Tibial nerve (tissue), 4 donors: Measurements from ENCODE around the gene PCSK2.

Experiments
- CTCF ChIP-seq, 5 experiments: fragments of 200-600 bp in 3 of 5; fragments of 450-650 bp in 2 of 5; sonication (generic) in 3 of 5; IDR thresholded peaks; one replicate each; pipeline ENCODE4 v1.5.1; 2016 to 2019; ENCODE audit warnings: antibody characterized with exemption in 5 of 5, mild to moderate bottlenecking in 3 of 5, moderate library complexity in 2 of 5
- EP300 ChIP-seq, 2 donors: sonication (generic); formaldehyde crosslinking; IDR thresholded peaks; one replicate each; pipeline ENCODE4 v1.6.1; 2017; ENCODE audit warnings: antibody characterized with exemption in 2 of 2, mild to moderate bottlenecking in 1 of 2
- POLR2A ChIP-seq, 2 donors: fragments of 450-650 bp; IDR thresholded peaks; one replicate each; pipeline ENCODE4 v1.6.1; 2017; ENCODE audit warnings: antibody characterized with exemption in 2 of 2, mild to moderate bottlenecking in 2 of 2, moderate library complexity in 2 of 2

GRCh38 chr20:17494201-17494600 is 267.4 kb downstream of the PCSK2 start:
- no peak for TF ChIP-seq CTCF (IDR thresholded peaks at IDR 0.05)
- TF ChIP-seq POLR2A (IDR thresholded peaks at IDR 0.05): no peak
- no peak for TF ChIP-seq EP300 (IDR thresholded peaks at IDR 0.05)
